GM12878 (cell line): ENCODE results near the gene AUNIP. TPM values are rescaled to one million over a fixed set of nuclear protein-coding genes. Genes with fewer than 3 reads are reported as not detected.

ENCODE experiments used
- CTCF ChIP-seq, 3 experiments: IDR thresholded peaks in 2 of 3; conservative IDR thresholded peaks in 1 of 3; 2 replicates each; pipeline ENCODE4 v1.5.1; 2011; ENCODE audit warnings: low read depth in 3 of 3, low read length in 3 of 3, mild to moderate bottlenecking in 3 of 3, control low read depth in 2 of 3, moderate library complexity in 2 of 3, inconsistent platforms in 1 of 3, mixed read lengths in 1 of 3; ENCODE audit not compliant: control insufficient read depth in 2 of 3, insufficient read depth in 1 of 3; ENCODE audit errors: extremely low read depth in 1 of 3
- DPF2 ChIP-seq: fragments of 450-650 bp; IDR thresholded peaks from 2 replicates; pipeline ENCODE4 v1.6.1; 2017; ENCODE audit warnings: mild to moderate bottlenecking
- EP300 ChIP-seq, 2 experiments: fragments of 150-350 bp in 1 of 2; IDR thresholded peaks; 2 replicates each; pipeline ENCODE4 v1.6.1; 2011 to 2012; ENCODE audit warnings: low read depth in 2 of 2, low read length in 2 of 2, borderline replicate concordance in 1 of 2, improper control_type of control experiment in 1 of 2, inconsistent platforms in 1 of 2; ENCODE audit not compliant: control insufficient read depth in 1 of 2
- ETV6 ChIP-seq, 2 experiments: fragments of 450-650 bp in 1 of 2; IDR thresholded peaks in 1 of 2; conservative IDR thresholded peaks in 1 of 2; 2 replicates each; pipeline ENCODE4 v1.6.1; 2014; ENCODE audit warnings: antibody characterized with exemption in 1 of 2, borderline replicate concordance in 1 of 2, low read depth in 1 of 2, mild to moderate bottlenecking in 1 of 2, moderate library complexity in 1 of 2
- MYB ChIP-seq: fragments of 150-350 bp; IDR thresholded peaks from 2 replicates; pipeline ENCODE4 v1.6.1; 2014; ENCODE audit warnings: mild to moderate bottlenecking, low read depth, low read length, borderline replicate concordance
- NBN ChIP-seq: fragments of 450-650 bp; IDR thresholded peaks from 2 replicates; pipeline ENCODE4 v1.6.1; 2016
- POLR2AphosphoS2 ChIP-seq: IDR thresholded peaks from 2 replicates; pipeline ENCODE4 v1.6.1; 2011; ENCODE audit warnings: low read depth, mild to moderate bottlenecking, low read length, improper control_type of control experiment, moderate library complexity
- RAD21 ChIP-seq: IDR thresholded peaks from 2 replicates; pipeline ENCODE4 v1.6.1; 2011; ENCODE audit warnings: mild to moderate bottlenecking, low read depth, low read length, moderate library complexity; ENCODE audit not compliant: insufficient read depth
- REST ChIP-seq: IDR thresholded peaks from 2 replicates; pipeline ENCODE4 v1.6.1; 2012; ENCODE audit warnings: mild to moderate bottlenecking, low read depth, low read length
- SMC3 ChIP-seq: IDR thresholded peaks from 2 replicates; pipeline ENCODE4 v1.6.1; 2011; ENCODE audit warnings: low read length, improper control_type of control experiment, borderline replicate concordance
- SP1 ChIP-seq: IDR thresholded peaks from one replicate; pipeline ENCODE4 v1.6.1; 2011; ENCODE audit warnings: low read depth, low read length
- TCF12 ChIP-seq: IDR thresholded peaks from 2 replicates; pipeline ENCODE4 v1.6.1; 2011; ENCODE audit warnings: low read depth, mild to moderate bottlenecking, low read length
- USF1 ChIP-seq: IDR thresholded peaks from 2 replicates; pipeline ENCODE4 v1.6.1; 2011; ENCODE audit warnings: borderline replicate concordance, low read depth, mild to moderate bottlenecking, moderate library complexity, mixed read lengths, low read length; ENCODE audit not compliant: insufficient read depth; ENCODE audit errors: extremely low read length
- YY1 ChIP-seq: IDR thresholded peaks from 2 replicates; pipeline ENCODE4 v1.6.1; 2011; ENCODE audit warnings: low read depth, mild to moderate bottlenecking, low read length
- ZNF274 ChIP-seq: IDR thresholded peaks from one replicate; pipeline ENCODE4 v1.8.0; 2011; ENCODE audit not compliant: insufficient read length, insufficient read depth
- polyA plus RNA-seq, 11 experiments: library from polyadenylated mRNA; depleted of rRNA in 4 of 11; unstranded in 6 of 11; stranded (reverse) in 5 of 11; fragments of >200 nt; fragmentation: Nextera tagmentation in 4 of 11; fragmentation: Illumina TruSeq in 1 of 11; extraction: Ambion mirVana in 4 of 11; extraction: Trizol in 1 of 11; gene quantifications; 1 replicate in 1 of 11; 2 replicates in 10 of 11; pipeline versions ENCODE4 v1.2.1 to v1.2.3, GENCODE V29; 2011 to 2016; ENCODE audit warnings: inconsistent platforms in 2 of 11, missing spikeins in 2 of 11, low read depth in 1 of 11
- total RNA-seq, 4 experiments: library from RNA; depleted of rRNA in 3 of 4; stranded (reverse); fragments of >200 nt in 3 of 4; fragmentation: Illumina TruSeq in 1 of 4; extraction: Trizol in 1 of 4; gene quantifications; 2 replicates each; pipeline versions ENCODE4 v1.2.1 to v1.2.3, GENCODE V29; 2013 to 2021
- TF ChIP-seq, protein P1 (sequence below): fragments of 450-650 bp; conservative IDR thresholded peaks from 2 replicates; pipeline ENCODE4 v1.6.1; 2017; ENCODE audit warnings: mild to moderate bottlenecking, moderate library complexity

AUNIP gene
- total and polyA plus RNA-seq, 10 of the 15 experiments (the other 5 are each of a cell fraction or from before 2014, with no cell fraction given): 3.9 to 20.0 (median 12.7) TPM

DNA sequence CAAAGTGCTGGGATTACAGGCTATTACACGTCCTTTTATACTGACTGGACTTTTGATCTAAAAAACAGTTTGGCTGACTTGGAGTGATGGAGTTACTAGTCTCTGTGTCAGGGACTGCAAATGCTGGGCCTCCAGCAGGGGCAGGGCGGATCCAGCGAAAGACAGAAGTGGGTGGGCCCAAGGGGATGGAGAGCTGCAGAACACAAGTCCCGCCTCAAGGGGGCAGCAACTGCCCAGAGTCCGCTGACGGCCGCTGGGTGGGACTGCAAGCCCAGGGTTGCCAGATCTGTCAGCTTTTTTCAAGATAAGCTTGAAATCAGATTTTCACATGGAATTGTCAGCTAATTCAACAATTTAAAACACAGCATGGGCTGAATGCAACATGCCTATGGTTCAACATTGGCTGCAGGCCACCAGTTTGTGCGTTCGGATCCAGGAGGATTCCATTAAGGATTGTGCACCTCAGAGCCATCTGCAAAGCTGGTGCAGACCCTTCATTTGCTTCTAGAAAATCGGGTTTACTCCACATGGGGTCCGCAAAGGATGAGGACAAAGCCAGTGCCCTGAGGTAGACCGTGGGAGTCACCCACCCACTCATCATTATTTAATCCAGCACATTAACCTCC lies 36.2 kb upstream of the AUNIP start (continued):
- TF ChIP-seq, protein P1, sequence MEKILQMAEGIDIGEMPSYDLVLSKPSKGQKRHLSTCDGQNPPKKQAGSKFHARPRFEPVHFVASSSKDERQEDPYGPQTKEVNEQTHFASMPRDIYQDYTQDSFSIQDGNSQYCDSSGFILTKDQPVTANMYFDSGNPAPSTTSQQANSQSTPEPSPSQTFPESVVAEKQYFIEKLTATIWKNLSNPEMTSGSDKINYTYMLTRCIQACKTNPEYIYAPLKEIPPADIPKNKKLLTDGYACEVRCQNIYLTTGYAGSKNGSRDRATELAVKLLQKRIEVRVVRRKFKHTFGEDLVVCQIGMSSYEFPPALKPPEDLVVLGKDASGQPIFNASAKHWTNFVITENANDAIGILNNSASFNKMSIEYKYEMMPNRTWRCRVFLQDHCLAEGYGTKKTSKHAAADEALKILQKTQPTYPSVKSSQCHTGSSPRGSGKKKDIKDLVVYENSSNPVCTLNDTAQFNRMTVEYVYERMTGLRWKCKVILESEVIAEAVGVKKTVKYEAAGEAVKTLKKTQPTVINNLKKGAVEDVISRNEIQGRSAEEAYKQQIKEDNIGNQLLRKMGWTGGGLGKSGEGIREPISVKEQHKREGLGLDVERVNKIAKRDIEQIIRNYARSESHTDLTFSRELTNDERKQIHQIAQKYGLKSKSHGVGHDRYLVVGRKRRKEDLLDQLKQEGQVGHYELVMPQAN: no peak
- TF ChIP-seq ZNF274 (no peak), DPF2 (no peak), REST (no peak), ETV6 (conservative IDR thresholded peaks at IDR 0.05 in 1 of 2, IDR thresholded peaks at IDR 0.05 in 1 of 2; ENCODE audit: borderline replicate concordance in 1 of 2, low read depth in 1 of 2) (no peak), TCF12 (0 out of 2 replicates have a peak, but pooled peaks have one; percentile 27), EP300 (IDR thresholded peaks at IDR 0.05; ENCODE audit: borderline replicate concordance in 1 of 2, control insufficient read depth in 1 of 2, low read depth in 2 of 2, low read length in 2 of 2) (no peak), POLR2AphosphoS2 (no peak), NBN (peak; percentile 31; the same call in 1 of the 2 replicates), SMC3 (peak; percentile 97), CTCF (IDR thresholded peaks at IDR 0.05 in 2 of 3, conservative IDR thresholded peaks at IDR 0.05 in 1 of 3; ENCODE audit: control insufficient read depth in 2 of 3, extremely low read depth in 1 of 3, insufficient read depth in 1 of 3, low read depth in 3 of 3, low read length in 3 of 3) (peak; percentile 98 to 100 (median 99); a peak in 5 of 6 replicates), RAD21 (peak; percentile 89), USF1 (no peak), MYB (no peak), YY1 (peak; percentile 80), SP1 (peak; percentile 53)
